ENCODE data around the gene RTL1. TPM values are rescaled to one million over a fixed set of nuclear protein-coding genes. Genes with fewer than 3 reads are reported as not detected.

RTL1 gene
- polyA plus RNA-seq, 1 of the 3 experiments (the other 2 are of a cell fraction): 0.07 TPM

- H3K4me2 ChIP-seq: no peak overlapping the region
- H3K9me2 ChIP-seq: no peaks in the 10 kb centered on the region
- WGBS (ENCODE audit: low lambda C conversion rate): 81% methylated on average over 12 of the region's 18 CpGs
- H3K27me3 ChIP-seq (ENCODE audit: insufficient read depth): no peaks in the 10 kb centered on the region
- TF ChIP-seq RXRA (IDR thresholded peaks at IDR 0.05; ENCODE audit: borderline replicate concordance, low read depth): no peak
- no peak for TF ChIP-seq TAF1 (IDR thresholded peaks at IDR 0.05; ENCODE audit: borderline replicate concordance, low read depth, low read length)
- no peak for TF ChIP-seq NRF1 (IDR thresholded peaks at IDR 0.05; ENCODE audit: low read depth, low read length)
- no peak for TF ChIP-seq JUND (IDR thresholded peaks at IDR 0.05)
- no peaks in the 10 kb centered on the region; a peak in 1 of 4 replicates for H3K4me1 ChIP-seq (ENCODE audit: control insufficient read depth in 1 of 2, insufficient read depth in 2 of 2, low read depth in 1 of 2, low read length in 1 of 2)
- H3K79me2 ChIP-seq (ENCODE audit: insufficient read depth): no peaks in the 10 kb centered on the region
- no peaks in the 10 kb centered on the region for H3F3A ChIP-seq (replicated peaks; ENCODE audit: insufficient read depth)
- H3K27ac ChIP-seq (ENCODE audit: low read depth in 2 of 2, low read length in 1 of 2): no peak overlapping the region
- no peaks in the 10 kb centered on the region for H3K9me3 ChIP-seq
- H4K20me1 ChIP-seq (ENCODE audit: insufficient read depth): no peaks in the 10 kb centered on the region
- H2AFZ ChIP-seq (ENCODE audit: low read depth): no peak overlapping the region
- ChIA-PET CTCF (no interaction called here), POLR2A (no interaction called here)
- H3K36me3 ChIP-seq (replicated peaks in 1 of 2; ENCODE audit: control insufficient read depth in 1 of 2, insufficient read depth in 2 of 2, low read length in 1 of 2): no peaks in the 10 kb centered on the region
- no peak overlapping the region for H3K9ac ChIP-seq
- DNase-seq: no peak
- no peak overlapping the region for H3K4me3 ChIP-seq (ENCODE audit: low read depth in 2 of 2, low read length in 1 of 2)
Measured at GRCh38 chr14:100866666-100867630, 36.6 kb downstream of the RTL1 start.

DNA sequence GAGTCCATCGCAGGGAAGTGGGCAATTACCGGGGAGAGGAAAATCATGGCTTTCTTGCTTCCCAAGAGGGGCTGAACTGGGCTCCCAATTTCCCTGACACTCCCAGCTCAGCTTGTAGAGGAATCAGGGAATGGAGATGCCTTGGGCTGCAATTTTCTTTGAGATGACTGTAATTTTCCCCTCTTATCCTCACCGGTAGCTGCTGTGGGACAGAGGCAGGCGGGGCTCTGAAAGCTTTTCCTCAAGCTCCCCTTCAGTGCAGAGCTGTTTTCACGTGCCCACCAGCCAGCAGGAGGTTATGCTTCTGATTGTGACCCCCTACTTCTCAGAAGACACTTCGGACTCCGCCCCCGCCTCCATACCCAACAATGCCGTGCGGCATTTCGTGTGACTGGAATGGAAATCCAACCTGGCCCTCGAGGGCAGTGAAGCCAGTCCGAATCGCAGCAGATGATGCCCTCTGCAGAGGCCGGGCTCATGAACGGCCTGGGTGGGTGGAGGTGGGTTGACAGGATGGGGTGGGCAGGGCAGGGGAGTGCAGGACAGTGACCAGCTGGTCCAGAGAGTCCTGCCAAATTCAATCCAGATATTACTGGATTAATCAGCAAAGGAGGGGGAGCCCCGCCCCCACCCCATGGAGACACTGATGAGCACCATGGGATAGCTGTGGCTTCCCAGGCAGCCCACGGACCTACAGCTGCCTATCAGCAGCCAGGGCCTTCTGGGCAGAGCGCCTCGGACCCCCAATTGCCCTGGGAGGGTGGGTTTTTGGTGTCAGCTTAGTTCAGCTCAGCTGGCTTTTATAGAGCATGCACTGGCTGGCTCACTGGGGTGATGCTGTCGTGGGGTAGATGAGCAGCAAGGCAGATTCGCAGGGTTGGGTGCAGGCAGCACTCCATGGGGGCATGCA lies 37.6 kb downstream of the RTL1 start:
- DNase-seq: peak; percentile 36
- Histone ChIP-seq H3K79me2 (ENCODE audit: insufficient read depth) (no peaks in the 10 kb centered on the region), H3K9ac (no peak overlapping the region), H3K9me3 (no peaks in the 10 kb centered on the region), H3K36me3 (replicated peaks in 1 of 2; ENCODE audit: control insufficient read depth in 1 of 2, insufficient read depth in 2 of 2, low read length in 1 of 2) (no peaks in the 10 kb centered on the region), H3K4me1 (ENCODE audit: control insufficient read depth in 1 of 2, insufficient read depth in 2 of 2, low read depth in 1 of 2, low read length in 1 of 2) (no peaks in the 10 kb centered on the region; a peak in 1 of 4 replicates), H3K9me2 (no peaks in the 10 kb centered on the region), H3K4me3 (ENCODE audit: low read depth in 2 of 2, low read length in 1 of 2) (no peak overlapping the region), H3K27ac (ENCODE audit: low read depth in 2 of 2, low read length in 1 of 2) (no peak overlapping the region), H3K27me3 (ENCODE audit: insufficient read depth) (no peaks in the 10 kb centered on the region), H4K20me1 (ENCODE audit: insufficient read depth) (no peaks in the 10 kb centered on the region), H2AFZ (ENCODE audit: low read depth) (no peak overlapping the region), H3K4me2 (no peak overlapping the region), H3F3A (replicated peaks; ENCODE audit: insufficient read depth) (no peaks in the 10 kb centered on the region)
- CTCF ChIA-PET: interaction anchor here (0.6 to 2.0 kb wide), 2 partner anchors 11 to 52 kb away, joined by 3 to 6 read pairs; no protein-coding TSS in a partner anchor
- no peak for TF ChIP-seq JUND (IDR thresholded peaks at IDR 0.05)
- TF ChIP-seq FOXM1 (IDR thresholded peaks at IDR 0.05; ENCODE audit: low read depth): no peak
- TF ChIP-seq NFIC (IDR thresholded peaks at IDR 0.05; ENCODE audit: borderline replicate concordance): no peak
- TF ChIP-seq USF1 (IDR thresholded peaks at IDR 0.05; ENCODE audit: borderline replicate concordance, low read depth): no peak
- TF ChIP-seq RXRA (IDR thresholded peaks at IDR 0.05; ENCODE audit: borderline replicate concordance, low read depth): no peak
- TF ChIP-seq SIN3A (IDR thresholded peaks at IDR 0.05; ENCODE audit: borderline replicate concordance, low read depth, low read length): no peak
- POLR2A ChIA-PET: interaction anchor here (0.9 kb wide), 1 partner anchor 9 kb away, joined by 4 read pairs; no protein-coding TSS in a partner anchor
- 56% methylated on average over 13 of the region's 22 CpGs for WGBS (ENCODE audit: low lambda C conversion rate)
